SK-N-SH (cell line): ENCODE results near the gene TOX2.

ENCODE experiments used
- CHD2 ChIP-seq: fragments of 150-350 bp; IDR thresholded peaks from 2 replicates; pipeline ENCODE4 v1.6.1; 2018; ENCODE audit warnings: low read length; ENCODE audit not compliant: partially characterized antibody
- CTCF ChIP-seq: fragments of 200-600 bp; sonication (generic); IDR thresholded peaks from 2 replicates; pipeline ENCODE4 v1.6.1; 2017; ENCODE audit warnings: antibody characterized with exemption, mild to moderate bottlenecking, moderate library complexity
- EZH2phosphoT487 ChIP-seq: fragments of 200-600 bp; sonication (generic); IDR thresholded peaks from 2 replicates; pipeline ENCODE4 v1.6.1; 2017; ENCODE audit warnings: low read depth, mixed run types, mild to moderate bottlenecking, antibody characterized with exemption, moderate library complexity, borderline replicate concordance
- FOSL2 ChIP-seq: IDR thresholded peaks from 2 replicates; pipeline ENCODE4 v1.4.0; 2012; ENCODE audit warnings: low read depth, mild to moderate bottlenecking, moderate library complexity, borderline replicate concordance
- MAX ChIP-seq: IDR thresholded peaks from 2 replicates; pipeline ENCODE4 v1.4.0; 2012; ENCODE audit warnings: low read depth
- MXI1 ChIP-seq: IDR thresholded peaks from 2 replicates; pipeline ENCODE4 v1.6.1; 2012; ENCODE audit warnings: mild to moderate bottlenecking, low read depth, low read length, improper control_type of control experiment
- NRF1 ChIP-seq: IDR thresholded peaks from 2 replicates; pipeline ENCODE4 v1.6.1; 2012; ENCODE audit warnings: low read depth, mild to moderate bottlenecking, low read length
- REST ChIP-seq: IDR thresholded peaks from 2 replicates; pipeline ENCODE4 v1.6.1; 2012; ENCODE audit warnings: mild to moderate bottlenecking, low read depth, low read length, moderate library complexity
- RFX5 ChIP-seq: IDR thresholded peaks from 2 replicates; pipeline ENCODE4 v1.6.1; 2012; ENCODE audit warnings: mild to moderate bottlenecking, improper control_type of control experiment, low read length
- TAF1 ChIP-seq: IDR thresholded peaks from 2 replicates; pipeline ENCODE4 v1.6.1; 2012; ENCODE audit warnings: low read depth, mild to moderate bottlenecking, low read length, moderate library complexity, borderline replicate concordance

- TF ChIP-seq CTCF (no peak), REST (no peak), MXI1 (no peak), RFX5 (no peak), MAX (no peak), EZH2phosphoT487 (no peak), CHD2 (no peak), TAF1 (no peak), FOSL2 (no peak), NRF1 (no peak)
These were observed 165.4 kb downstream of the TOX2 start for GRCh38 chr20:44080064-44080463.
